Measurements from ENCODE around the gene CTPS2.

DNA sequence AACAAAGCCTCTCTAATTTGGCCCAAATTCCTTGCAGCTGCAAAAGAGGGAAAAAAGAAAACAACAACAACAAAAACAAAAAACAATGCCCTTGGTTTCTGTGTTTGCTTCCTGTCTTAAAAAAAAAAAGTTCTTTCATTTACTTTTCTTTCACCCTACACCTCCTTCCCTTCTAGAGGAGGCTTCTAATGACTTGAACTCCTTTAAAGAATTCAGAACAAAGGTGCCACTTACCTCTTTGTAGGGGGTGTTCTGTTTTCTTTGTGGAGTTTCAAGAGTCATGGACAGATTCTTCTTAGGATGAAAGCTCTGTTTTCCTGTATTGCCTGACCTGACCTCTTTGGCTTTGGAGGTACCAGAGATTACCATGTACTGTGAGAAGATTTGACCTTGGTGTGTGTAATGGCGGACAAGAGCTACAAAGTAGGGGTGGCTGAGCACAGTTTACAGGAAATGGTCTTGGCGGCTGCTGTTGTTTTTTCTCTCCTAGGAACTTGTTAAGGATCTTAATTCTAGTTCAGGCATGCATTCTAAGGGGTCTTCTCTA, 134.9 kb downstream of the CTPS2 start:
- TF ChIP-seq POLR2AphosphoS5 (IDR thresholded peaks at IDR 0.05; ENCODE audit: low read depth, low read length) (no peak), TAF1 (IDR thresholded peaks at IDR 0.05; ENCODE audit: borderline replicate concordance, low read depth, low read length) (no peak), POLR2A (IDR thresholded peaks at IDR 0.05; ENCODE audit: low read depth, low read length) (no peak)

Measured in GM12892 (cell line).